Endothelial cell of umbilical vein (primary cell): ENCODE data around the gene TBC1D5.

Source experiments
- EZH2 ChIP-seq: IDR thresholded peaks from 2 replicates; pipeline ENCODE4 v1.6.1; 2012; ENCODE audit warnings: borderline replicate concordance, low read depth, mild to moderate bottlenecking, moderate library complexity, low read length, inconsistent platforms; ENCODE audit not compliant: severe bottlenecking
- GATA2 ChIP-seq: IDR thresholded peaks from 2 replicates; pipeline ENCODE4 v1.7.0; 2011; ENCODE audit warnings: low read depth, mild to moderate bottlenecking, moderate library complexity, mixed read lengths, low read length; ENCODE audit not compliant: insufficient read length, insufficient read depth
- POLR2A ChIP-seq: IDR thresholded peaks from 2 replicates; pipeline ENCODE4 v1.6.1; 2012; ENCODE audit warnings: low read depth, mild to moderate bottlenecking, control low read depth, low read length
- POLR2AphosphoS5 ChIP-seq: IDR thresholded peaks from 2 replicates; pipeline ENCODE4 v1.6.1; 2012; ENCODE audit warnings: low read depth, mild to moderate bottlenecking, control low read depth, low read length, moderate library complexity; ENCODE audit not compliant: insufficient read depth
- TF ChIP-seq, protein P1 (sequence below): IDR thresholded peaks from 2 replicates; pipeline ENCODE4 v1.6.1; 2011; ENCODE audit not compliant: insufficient read depth, insufficient read length
- TF ChIP-seq, protein P2 (sequence below), 2 donors: IDR thresholded peaks; 1 replicate in 1 of 2; 2 replicates in 1 of 2; pipeline ENCODE4 v1.5.1; 2011; ENCODE audit warnings: low read length in 2 of 2, mild to moderate bottlenecking in 2 of 2, moderate library complexity in 2 of 2, control low read depth in 1 of 2, inconsistent platforms in 1 of 2, low read depth in 1 of 2; ENCODE audit not compliant: insufficient read depth in 1 of 2; ENCODE audit errors: extremely low read depth in 1 of 2

DNA sequence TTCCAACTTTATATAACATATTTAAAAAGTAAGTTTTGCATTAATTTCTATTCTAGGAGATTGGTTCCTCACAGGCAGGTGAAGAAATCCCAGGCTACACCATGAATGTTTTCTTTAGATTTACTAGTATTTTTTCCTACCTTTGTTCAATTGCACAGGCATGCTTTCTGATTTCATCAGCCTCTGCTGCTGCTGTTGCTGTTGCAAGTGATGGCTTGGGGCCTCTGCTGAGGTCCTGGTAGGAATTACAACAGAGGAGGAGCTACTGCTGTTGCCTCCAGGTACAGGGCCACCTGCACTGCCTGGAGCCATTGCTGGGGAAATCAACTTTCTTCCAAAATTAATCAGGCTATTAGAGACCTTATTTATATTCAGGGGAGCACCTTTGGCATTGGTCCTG, 504.4 kb downstream of the TBC1D5 start:
- TF ChIP-seq POLR2AphosphoS5 (no peak), POLR2A (no peak), EZH2 (no peak), GATA2 (no peak)
- TF ChIP-seq, protein P1, sequence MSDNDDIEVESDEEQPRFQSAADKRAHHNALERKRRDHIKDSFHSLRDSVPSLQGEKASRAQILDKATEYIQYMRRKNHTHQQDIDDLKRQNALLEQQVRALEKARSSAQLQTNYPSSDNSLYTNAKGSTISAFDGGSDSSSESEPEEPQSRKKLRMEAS = no peak
- TF ChIP-seq, protein P2, sequence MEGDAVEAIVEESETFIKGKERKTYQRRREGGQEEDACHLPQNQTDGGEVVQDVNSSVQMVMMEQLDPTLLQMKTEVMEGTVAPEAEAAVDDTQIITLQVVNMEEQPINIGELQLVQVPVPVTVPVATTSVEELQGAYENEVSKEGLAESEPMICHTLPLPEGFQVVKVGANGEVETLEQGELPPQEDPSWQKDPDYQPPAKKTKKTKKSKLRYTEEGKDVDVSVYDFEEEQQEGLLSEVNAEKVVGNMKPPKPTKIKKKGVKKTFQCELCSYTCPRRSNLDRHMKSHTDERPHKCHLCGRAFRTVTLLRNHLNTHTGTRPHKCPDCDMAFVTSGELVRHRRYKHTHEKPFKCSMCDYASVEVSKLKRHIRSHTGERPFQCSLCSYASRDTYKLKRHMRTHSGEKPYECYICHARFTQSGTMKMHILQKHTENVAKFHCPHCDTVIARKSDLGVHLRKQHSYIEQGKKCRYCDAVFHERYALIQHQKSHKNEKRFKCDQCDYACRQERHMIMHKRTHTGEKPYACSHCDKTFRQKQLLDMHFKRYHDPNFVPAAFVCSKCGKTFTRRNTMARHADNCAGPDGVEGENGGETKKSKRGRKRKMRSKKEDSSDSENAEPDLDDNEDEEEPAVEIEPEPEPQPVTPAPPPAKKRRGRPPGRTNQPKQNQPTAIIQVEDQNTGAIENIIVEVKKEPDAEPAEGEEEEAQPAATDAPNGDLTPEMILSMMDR (IDR thresholded peaks at IDR 0.05; ENCODE audit: extremely low read depth in 1 of 2, insufficient read depth in 1 of 2, low read depth in 1 of 2, low read length in 2 of 2) = no peak
